Activated T-helper 2 cell treated with anti-CD3 and anti-CD28 coated beads, Interferon-gamma antibody, Interleukin-2, Interleukin-4, amounts not matched to agents 10 μg/mL and 5 μg/mL and 100 μg/mL, durations not matched to agents 14 hours and 24 hours and 36 hours (primary cell): ENCODE results near the gene NBAS. TPM values are rescaled to one million over a fixed set of nuclear protein-coding genes. Genes with fewer than 3 reads are reported as not detected.
"Not testable (repeated sequence)": the region's sequence is repeated elsewhere in the genome, so short reads cannot be mapped to it uniquely, and the experiment has no call there.

Source experiments
- DNase-seq: peaks from one replicate; pipeline ENCODE4 v3.0.0; 2021; ENCODE audit warnings: low spot score
- H3K27ac Mint-ChIP-seq: one replicate; pipeline ENCODE4 v1.8.0; 2021; ENCODE audit warnings: mixed read lengths
- H3K27me3 Mint-ChIP-seq: one replicate; pipeline ENCODE4 v1.8.0; 2021; ENCODE audit warnings: low read depth, mixed read lengths
- H3K36me3 Mint-ChIP-seq: one replicate; pipeline ENCODE4 v1.8.0; 2021; ENCODE audit warnings: low read depth, mixed read lengths
- H3K4me1 Mint-ChIP-seq: one replicate; pipeline ENCODE4 v1.8.0; 2021; ENCODE audit warnings: low read depth, mixed read lengths
- H3K4me3 Mint-ChIP-seq: one replicate; pipeline ENCODE4 v1.8.0; 2021; ENCODE audit warnings: low read depth, mild to moderate bottlenecking, moderate library complexity, mixed read lengths
- H3K9me3 Mint-ChIP-seq: one replicate; pipeline ENCODE4 v1.8.0; 2021; ENCODE audit warnings: mixed read lengths
- intact Hi-C: fragments of 100-400 bp; cut with micrococcal nuclease; formaldehyde crosslinking; loops from one replicate; pipeline ENCODE4 v1.15.1; 2023
- total RNA-seq: library from RNA; stranded (reverse); gene quantifications from 2 replicates; pipeline ENCODE4 v1.2.3, GENCODE V29; 2022

Gene NBAS
- total RNA-seq, 1 donor from 2014 or later: 38.7 TPM

DNA sequence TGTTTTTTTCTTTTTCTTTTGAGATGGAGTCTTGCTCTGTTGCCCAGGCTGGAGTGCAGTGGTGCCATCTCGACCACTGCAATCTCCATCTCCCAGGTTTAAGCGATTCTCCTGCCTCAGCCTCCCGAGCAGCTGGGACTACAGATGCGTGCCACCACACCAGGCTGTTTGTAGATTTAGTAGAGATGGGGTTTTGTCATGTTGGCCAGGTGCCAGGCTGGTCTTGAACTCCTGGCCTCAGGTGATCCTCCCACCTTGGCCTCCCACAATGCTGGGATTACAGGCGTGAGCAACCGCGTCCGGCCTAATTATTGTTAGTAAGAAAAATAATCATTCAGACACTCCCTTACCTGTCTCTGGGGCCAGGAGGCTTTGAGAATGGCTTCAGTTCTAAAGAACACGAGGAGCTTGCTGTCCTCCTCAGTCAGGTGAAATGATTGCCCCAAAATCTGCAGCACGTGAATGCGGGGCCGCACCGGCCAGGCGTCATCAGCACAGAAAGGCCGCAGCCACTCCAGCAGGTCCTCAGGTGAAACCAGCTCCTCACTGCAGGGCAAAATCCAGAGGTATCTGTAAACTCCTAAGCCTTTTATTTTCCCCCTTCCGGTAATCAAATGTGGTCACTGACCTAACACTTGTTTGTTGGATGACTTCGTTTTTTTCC lies 342.6 kb downstream of the NBAS start:
- no peak overlapping the region for H3K4me3 Mint-ChIP-seq
- peaks cover 19% of the 10 kb centered on the region for H3K36me3 Mint-ChIP-seq
- no peaks in the 10 kb centered on the region for H3K27me3 Mint-ChIP-seq
- no peak overlapping the region for H3K27ac Mint-ChIP-seq
- DNase-seq: no peak
- no peaks in the 10 kb centered on the region for H3K4me1 Mint-ChIP-seq
- intact Hi-C loops: no loop called here
- H3K9me3 Mint-ChIP-seq: no peaks in the 10 kb centered on the region

GRCh38 chr2:15212249-15212648 lies 348.9 kb downstream of the NBAS start:
- peaks cover 50% of the 10 kb centered on the region for H3K9me3 Mint-ChIP-seq
- peaks cover 5% of the 10 kb centered on the region for H3K4me1 Mint-ChIP-seq
- H3K27ac Mint-ChIP-seq: no peak overlapping the region
- no peak overlapping the region for H3K4me3 Mint-ChIP-seq
- no peaks in the 10 kb centered on the region for H3K27me3 Mint-ChIP-seq
- intact Hi-C loops: no loop called here
- no peak for DNase-seq
- peaks cover 66% of the 10 kb centered on the region for H3K36me3 Mint-ChIP-seq

- peaks cover 67% of the 10 kb centered on the region for H3K36me3 Mint-ChIP-seq
- H3K27ac Mint-ChIP-seq, intact Hi-C loops, H3K4me3 Mint-ChIP-seq, DNase-seq, H3K27me3 Mint-ChIP-seq: not testable (repeated sequence)
- peaks cover 13% of the 10 kb centered on the region for H3K4me1 Mint-ChIP-seq
- H3K9me3 Mint-ChIP-seq: peaks cover 60% of the 10 kb centered on the region
Observed at GRCh38 chr2:15210542-15210941, 350.6 kb downstream of the NBAS start.

- Mint-ChIP-seq H3K9me3 (peaks cover 53% of the 10 kb centered on the region), H3K36me3 (peaks cover 60% of the 10 kb centered on the region), H3K4me1 (peaks cover 19% of the 10 kb centered on the region), H3K27me3 (no peaks in the 10 kb centered on the region), H3K27ac (no peak overlapping the region), H3K4me3 (no peak overlapping the region)
- no peak for DNase-seq
- intact Hi-C loops: no loop called here
Observed at GRCh38 chr2:15206419-15206818, 354.7 kb downstream of the NBAS start.

- no peak overlapping the region for H3K4me3 Mint-ChIP-seq
- H3K27ac Mint-ChIP-seq: no peak overlapping the region
- peaks cover 19% of the 10 kb centered on the region for H3K4me1 Mint-ChIP-seq
- DNase-seq: no peak
- H3K9me3 Mint-ChIP-seq: peaks cover 49% of the 10 kb centered on the region
- intact Hi-C loops: no loop called here
- H3K27me3 Mint-ChIP-seq: no peaks in the 10 kb centered on the region
- peaks cover 56% of the 10 kb centered on the region for H3K36me3 Mint-ChIP-seq
Observed at GRCh38 chr2:15205562-15205961, 355.6 kb downstream of the NBAS start.

GRCh38 chr2:15201009-15201408 lies 360.1 kb downstream of the NBAS start:
- peaks cover 11% of the 10 kb centered on the region for H3K4me1 Mint-ChIP-seq
- H3K4me3 Mint-ChIP-seq: no peak overlapping the region
- H3K36me3 Mint-ChIP-seq: peaks cover 20% of the 10 kb centered on the region
- peaks cover 17% of the 10 kb centered on the region for H3K9me3 Mint-ChIP-seq
- H3K27ac Mint-ChIP-seq: no peak overlapping the region
- DNase-seq: no peak
- intact Hi-C loops: no loop called here
- no peaks in the 10 kb centered on the region for H3K27me3 Mint-ChIP-seq

- H3K4me1 Mint-ChIP-seq: peaks cover 6% of the 10 kb centered on the region
- no peak overlapping the region for H3K27ac Mint-ChIP-seq
Observed at GRCh38 chr2:15200581-15200980, 360.6 kb downstream of the NBAS start.

GRCh38 chr2:15198051-15198450 lies 363.1 kb downstream of the NBAS start:
- Mint-ChIP-seq H3K9me3 (no peaks in the 10 kb centered on the region), H3K27ac (no peak overlapping the region), H3K36me3 (peaks cover 7% of the 10 kb centered on the region), H3K4me3 (no peak overlapping the region), H3K4me1 (no peaks in the 10 kb centered on the region), H3K27me3 (no peaks in the 10 kb centered on the region)
- DNase-seq: no peak
- intact Hi-C loops: no loop called here

More at GRCh38 chr2:15200581-15200980, 360.6 kb downstream of the NBAS start:
- Mint-ChIP-seq H3K27me3 (no peaks in the 10 kb centered on the region), H3K9me3 (peaks cover 13% of the 10 kb centered on the region), H3K36me3 (peaks cover 17% of the 10 kb centered on the region), H3K4me3 (no peak overlapping the region)
- no peak for DNase-seq
- intact Hi-C loops: no loop called here

DNA sequence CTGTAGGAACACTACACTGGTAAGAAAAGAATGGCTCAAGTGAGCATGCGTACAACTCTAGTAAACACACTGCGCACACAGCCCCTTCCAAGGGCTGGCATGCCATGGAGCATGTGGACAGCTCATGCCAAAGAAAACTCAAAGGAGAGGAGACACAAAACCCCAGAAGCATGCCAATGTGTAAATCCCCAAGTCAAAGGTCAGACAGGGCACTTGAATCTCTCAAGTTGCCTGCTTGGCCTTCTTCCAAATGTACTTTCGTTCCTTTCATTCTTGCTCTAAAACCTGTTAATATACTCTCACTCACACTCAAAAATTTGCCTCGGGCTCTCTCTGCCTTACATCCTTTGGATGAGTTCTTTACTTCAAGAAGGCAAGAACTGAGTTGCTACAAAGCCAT lies 365.3 kb downstream of the NBAS start:
- H3K36me3 Mint-ChIP-seq: peaks cover 7% of the 10 kb centered on the region
- peaks cover 5% of the 10 kb centered on the region for H3K4me1 Mint-ChIP-seq
- DNase-seq: no peak
- H3K9me3 Mint-ChIP-seq: no peaks in the 10 kb centered on the region
- H3K4me3 Mint-ChIP-seq: no peak overlapping the region
- H3K27me3 Mint-ChIP-seq: no peaks in the 10 kb centered on the region
- H3K27ac Mint-ChIP-seq: no peak overlapping the region
- intact Hi-C loops: no loop called here

DNA sequence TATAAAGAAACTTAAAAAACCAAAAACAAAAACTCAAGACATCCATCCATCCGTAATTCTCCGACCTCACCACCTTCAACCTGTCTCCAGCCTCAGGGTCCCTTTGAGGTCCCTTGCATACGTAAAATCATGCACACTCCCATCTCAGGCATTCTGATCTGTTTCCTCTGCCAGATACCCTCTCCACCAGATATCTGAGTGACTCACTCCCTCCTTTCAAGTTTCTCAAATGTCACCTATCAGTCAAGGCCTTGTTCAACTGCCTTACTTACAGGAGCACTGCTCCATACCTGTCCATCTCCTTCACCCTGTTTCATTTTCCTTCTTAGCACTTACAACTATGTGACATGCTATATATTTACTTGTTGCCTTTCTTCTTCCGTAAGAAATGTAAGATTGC lies 369.3 kb downstream of the NBAS start:
- Mint-ChIP-seq H3K27me3 (no peaks in the 10 kb centered on the region), H3K4me1 (peaks cover 5% of the 10 kb centered on the region), H3K27ac (no peak overlapping the region), H3K9me3 (no peaks in the 10 kb centered on the region), H3K4me3 (no peak overlapping the region), H3K36me3 (peaks cover 23% of the 10 kb centered on the region)
- no peak for DNase-seq
- intact Hi-C loops: no loop called here

- intact Hi-C loops: no loop called here
- no peak overlapping the region for H3K4me3 Mint-ChIP-seq
- H3K4me1 Mint-ChIP-seq: peaks cover 5% of the 10 kb centered on the region
- H3K36me3 Mint-ChIP-seq: peaks cover 24% of the 10 kb centered on the region
- DNase-seq: no peak
- no peaks in the 10 kb centered on the region for H3K27me3 Mint-ChIP-seq
- no peaks in the 10 kb centered on the region for H3K9me3 Mint-ChIP-seq
- H3K27ac Mint-ChIP-seq: no peak overlapping the region
Observed at GRCh38 chr2:15189216-15189615, 371.9 kb downstream of the NBAS start.

- H3K36me3 Mint-ChIP-seq: peaks cover 24% of the 10 kb centered on the region
- H3K9me3 Mint-ChIP-seq: no peaks in the 10 kb centered on the region
Observed at GRCh38 chr2:15187702-15188101, 373.4 kb downstream of the NBAS start.

DNA sequence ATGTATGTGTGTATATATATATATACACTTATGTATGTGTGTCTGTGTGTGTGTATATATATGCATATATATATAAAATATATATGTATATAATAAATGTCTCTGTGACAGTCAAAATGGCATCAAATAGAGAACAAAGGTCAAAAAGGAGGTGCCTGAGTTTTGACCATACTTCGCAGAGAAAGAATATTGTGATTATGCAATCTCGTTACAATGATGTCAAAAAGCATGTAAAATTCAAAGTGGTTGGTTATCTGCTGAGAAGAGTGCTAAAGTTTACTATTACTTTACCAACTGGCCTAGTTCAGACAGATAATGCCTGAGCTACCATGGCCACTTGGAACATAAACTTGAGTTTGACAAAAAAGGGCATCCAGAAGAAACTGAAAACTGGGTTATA lies 375.0 kb downstream of the NBAS start:
- Mint-ChIP-seq H3K27me3 (peaks cover 7% of the 10 kb centered on the region), H3K36me3 (peaks cover 28% of the 10 kb centered on the region)

More at GRCh38 chr2:15187702-15188101, 373.4 kb downstream of the NBAS start:
- H3K4me1 Mint-ChIP-seq: peaks cover 5% of the 10 kb centered on the region
- intact Hi-C loops: no loop called here
- no peak overlapping the region for H3K27ac Mint-ChIP-seq
- DNase-seq: no peak
- no peaks in the 10 kb centered on the region for H3K27me3 Mint-ChIP-seq
- H3K4me3 Mint-ChIP-seq: no peak overlapping the region

GRCh38 chr2:15184491-15184890 lies 376.6 kb downstream of the NBAS start:
- H3K27me3 Mint-ChIP-seq: peaks cover 16% of the 10 kb centered on the region
- H3K36me3 Mint-ChIP-seq: peaks cover 34% of the 10 kb centered on the region
- no peaks in the 10 kb centered on the region for H3K9me3 Mint-ChIP-seq
- no peak overlapping the region for H3K27ac Mint-ChIP-seq
- no peaks in the 10 kb centered on the region for H3K4me1 Mint-ChIP-seq
- no peak for DNase-seq
- intact Hi-C loops: no loop called here
- H3K4me3 Mint-ChIP-seq: no peak overlapping the region

More for the DNA sequence above, 375.0 kb downstream of the NBAS start:
- intact Hi-C loops: no loop called here
- DNase-seq: no peak
- Mint-ChIP-seq H3K4me3 (no peak overlapping the region), H3K9me3 (no peaks in the 10 kb centered on the region), H3K27ac (no peak overlapping the region), H3K4me1 (no peaks in the 10 kb centered on the region)
